Stomach (tissue), 9 donors: ENCODE measurements around the gene ELP4. TPM values are rescaled to one million over a fixed set of nuclear protein-coding genes. Genes with fewer than 3 reads are reported as not detected.

Experiments
- DNase-seq, 2 donors: peaks; one replicate each; pipeline versions ENCODE4 v3.0.0 to v3.0.0-alpha.2; 2013 to 2019
- H3K27ac ChIP-seq, 5 donors: fragments of 200-600 bp in 4 of 5; sonication (generic) in 4 of 5; one replicate each; pipeline ENCODE4 v1.5.1; 2013 to 2019; ENCODE audit warnings: mild to moderate bottlenecking in 1 of 5, moderate library complexity in 1 of 5
- H3K27me3 ChIP-seq, 3 donors: fragments of 200-600 bp; sonication (generic); one replicate each; pipeline ENCODE4 v1.5.1; 2017 to 2019; ENCODE audit warnings: mixed run types in 1 of 3
- H3K36me3 ChIP-seq, 4 donors: fragments of 200-600 bp; sonication (generic); 1 replicate in 3 of 4; 2 replicates in 1 of 4; pipeline ENCODE4 v1.5.1; 2016 to 2019
- H3K4me1 ChIP-seq, 4 donors: fragments of 200-600 bp; sonication (generic); one replicate each; pipeline ENCODE4 v1.5.1; 2016 to 2019
- H3K4me3 ChIP-seq, 4 donors: fragments of 200-600 bp; sonication (generic) in 3 of 4; one replicate each; pipeline ENCODE4 v1.5.1; 2016 to 2019; ENCODE audit warnings: mild to moderate bottlenecking in 1 of 4
- H3K9me3 ChIP-seq, 4 donors: fragments of 200-600 bp; sonication (generic); one replicate each; pipeline ENCODE4 v1.5.1; 2016 to 2019
- CTCF ChIP-seq, 7 experiments: fragments of 450-650 bp in 4 of 7; fragments of 200-600 bp in 3 of 7; sonication (generic) in 3 of 7; IDR thresholded peaks; one replicate each; pipeline ENCODE4 v1.5.1; 2016 to 2019; ENCODE audit warnings: antibody characterized with exemption in 7 of 7, control low read depth in 2 of 7, mild to moderate bottlenecking in 1 of 7
- EP300 ChIP-seq: sonication (generic); formaldehyde crosslinking; IDR thresholded peaks from one replicate; pipeline ENCODE4 v1.6.1; 2017; ENCODE audit warnings: antibody characterized with exemption
- POLR2A ChIP-seq, 4 donors: fragments of 450-650 bp; IDR thresholded peaks; one replicate each; pipeline ENCODE4 v1.6.1; 2016; ENCODE audit warnings: antibody characterized with exemption in 4 of 4, control low read depth in 2 of 4, mild to moderate bottlenecking in 1 of 4, moderate library complexity in 1 of 4
- POLR2AphosphoS5 ChIP-seq, 3 donors: sonication (generic); formaldehyde crosslinking; IDR thresholded peaks; one replicate each; pipeline ENCODE4 v1.6.1; 2016; ENCODE audit warnings: antibody characterized with exemption in 3 of 3
- WGBS, 5 donors: extraction: QIAGEN DNeasy Blood & Tissue Kit in 3 of 5; methylation state at CpG; one replicate each; pipeline versions ENCODE4 v1.1.5 to v1.1.7; 2013 to 2018; 5-methylcytosine and 5-hydroxymethylcytosine counted together
- intact Hi-C: fragments of 100-400 bp; cut with DNase I; formaldehyde crosslinking; loops from one replicate; pipeline ENCODE4 v1.15.1; 2023; ENCODE audit warnings: low total_unique reads
- polyA plus RNA-seq, 3 donors: library from polyadenylated mRNA; stranded (reverse); fragments of 200-250 nt; gene quantifications; one replicate each; pipeline ENCODE4 v1.2.3, GENCODE V29; 2013
- total RNA-seq, 5 donors: library from RNA; depleted of rRNA; stranded (reverse); fragments of >200 nt; gene quantifications; one replicate each; pipeline versions ENCODE4 v1.1.0 to v1.2.3, GENCODE V29; 2014 to 2016
- donor health status: healthy with polysubstance abuse.
- donor health status: Bipolar disorder and iron deficiency.
- donor health status: healthy.

ELP4 gene
- total and polyA plus RNA-seq, 8 donors = 8.3 to 70.0 (median 20.9) TPM

- Histone ChIP-seq H3K4me3 (peak overlapping the region in 1 of 4 donors; percentile 1), H3K9me3 (peaks cover 0 to 8% (median under 1%) of the 10 kb centered on the region in 4 donors), H3K4me1 (peaks cover 4 to 36% (median 25%) of the 10 kb centered on the region in 4 donors), H3K27me3 (peaks cover 49 to 100% (median 99%) of the 10 kb centered on the region in 3 donors), H3K27ac (no peak overlapping the region), H3K36me3 (no peaks in the 10 kb centered on the region)
- intact Hi-C loops = no loop called here
- peak in 1 of 2 donors; percentile 13 for DNase-seq
- TF ChIP-seq POLR2A (IDR thresholded peaks at IDR 0.05) (no peak), CTCF (IDR thresholded peaks at IDR 0.05) (no peak), POLR2AphosphoS5 (IDR thresholded peaks at IDR 0.05) (no peak), EP300 (no peak)
- 12 to 17% (median 16%) methylated on average over 49 to 52 of the region's 52 CpGs for WGBS, 5 donors
Observed at GRCh38 chr11:31824879-31825837, 315.6 kb downstream of the ELP4 start.

GRCh38 chr11:31825838-31826484 is 316.4 kb downstream of the ELP4 start:
- H3K27me3 ChIP-seq = peaks cover 41 to 99% (median 96%) of the 10 kb centered on the region in 3 donors

GRCh38 chr11:31826536-31827438 is 317.2 kb downstream of the ELP4 start:
- Histone ChIP-seq H3K27ac (no peak overlapping the region), H3K27me3 (peaks cover 38 to 99% (median 95%) of the 10 kb centered on the region in 3 donors), H3K9me3 (peaks cover 0 to 8% (median 0%) of the 10 kb centered on the region in 4 donors), H3K4me1 (peaks cover 4 to 33% (median 22%) of the 10 kb centered on the region in 4 donors), H3K36me3 (no peaks in the 10 kb centered on the region), H3K4me3 (peak overlapping the region in 1 of 4 donors; percentile 25)
- 4 to 10% (median 8%) methylated on average over 14 to 55 of the region's 55 CpGs for WGBS, 5 donors
- no peak for TF ChIP-seq POLR2A (IDR thresholded peaks at IDR 0.05)
- no peak for TF ChIP-seq EP300
- TF ChIP-seq CTCF (IDR thresholded peaks at IDR 0.05) = no peak
- TF ChIP-seq POLR2AphosphoS5 (IDR thresholded peaks at IDR 0.05) = no peak
- intact Hi-C loops = no loop called here
- DNase-seq = peak in 1 of 2 donors; percentile 13

More at GRCh38 chr11:31825838-31826484, 316.4 kb downstream of the ELP4 start:
- no peaks in the 10 kb centered on the region for H3K36me3 ChIP-seq
- intact Hi-C loops = no loop called here
- DNase-seq = peak in 1 of 2 donors; percentile 8
- 5 to 15% (median 11%) methylated on average over 31 to 37 of the region's 37 CpGs for WGBS, 5 donors
- no peak for TF ChIP-seq POLR2A (IDR thresholded peaks at IDR 0.05)
- no peak overlapping the region for H3K27ac ChIP-seq
- peaks cover 4 to 33% (median 22%) of the 10 kb centered on the region in 4 donors for H3K4me1 ChIP-seq
- H3K4me3 ChIP-seq = no peak overlapping the region
- peaks cover 0 to 8% (median 0%) of the 10 kb centered on the region in 4 donors for H3K9me3 ChIP-seq

- no peak overlapping the region for H3K27ac ChIP-seq
- DNase-seq = peak in 1 of 2 donors; percentile 13
- H3K27me3 ChIP-seq = peaks cover 35 to 99% (median 86%) of the 10 kb centered on the region in 3 donors
- peaks cover 4 to 33% (median 22%) of the 10 kb centered on the region in 4 donors for H3K4me1 ChIP-seq
- peak overlapping the region in 1 of 4 donors; percentile 25 for H3K4me3 ChIP-seq
- no peak for TF ChIP-seq POLR2A (IDR thresholded peaks at IDR 0.05)
- no peak for TF ChIP-seq CTCF (IDR thresholded peaks at IDR 0.05)
- no peak for TF ChIP-seq EP300
- TF ChIP-seq POLR2AphosphoS5 (IDR thresholded peaks at IDR 0.05) = no peak
- peaks cover 0 to 8% (median 0%) of the 10 kb centered on the region in 4 donors for H3K9me3 ChIP-seq
- intact Hi-C loops = no loop called here
- H3K36me3 ChIP-seq = no peaks in the 10 kb centered on the region
- 5 to 10% (median 6%) methylated on average over 18 of the region's 18 CpGs for WGBS, 5 donors
Observed at GRCh38 chr11:31827455-31828206, 318.1 kb downstream of the ELP4 start.
